ENCODE data around the gene PROM1. TPM values are rescaled to one million over a fixed set of nuclear protein-coding genes. Genes with fewer than 3 reads are reported as not detected.

PROM1 gene
- total and polyA plus RNA-seq, 3 donors from 2014 or later: 24.5 to 32.9 (median 25.4) TPM

- TF ChIP-seq CTCF (IDR thresholded peaks at IDR 0.05): no peak
- no peak for TF ChIP-seq POLR2A (IDR thresholded peaks at IDR 0.05)
- Histone ChIP-seq H3K36me3 (ENCODE audit: low read depth, missing control alignments) (no peaks in the 10 kb centered on the region), H3K27ac (no peak overlapping the region), H3K27me3 (no peaks in the 10 kb centered on the region), H3K4me1 (no peaks in the 10 kb centered on the region), H3K4me3 (no peak overlapping the region), H3K9me3 (no peaks in the 10 kb centered on the region)
- 89 to 96% methylated on average over 5 to 8 of the region's 8 CpGs for WGBS, 2 donors
- intact Hi-C loops (cut with DNase I; ENCODE audit: low total_unique reads): no loop called here
- DNase-seq: no peak
Observed at GRCh38 chr4:16018061-16018676, 65.7 kb downstream of the PROM1 start.

GRCh38 chr4:16016536-16016935, 67.3 kb downstream of the PROM1 start:
- intact Hi-C loops (cut with DNase I; ENCODE audit: low total_unique reads): no loop called here
- H3K4me1 ChIP-seq: no peaks in the 10 kb centered on the region
- H3K36me3 ChIP-seq (ENCODE audit: low read depth, missing control alignments): no peaks in the 10 kb centered on the region
- no peaks in the 10 kb centered on the region for H3K27me3 ChIP-seq
- H3K27ac ChIP-seq: no peak overlapping the region
- DNase-seq: no peak
- H3K9me3 ChIP-seq: no peaks in the 10 kb centered on the region
- no peak overlapping the region for H3K4me3 ChIP-seq
- TF ChIP-seq POLR2A (IDR thresholded peaks at IDR 0.05) (no peak), CTCF (IDR thresholded peaks at IDR 0.05) (no peak)
- WGBS, 2 donors: 33 to 75% methylated on average over 2 of the region's 2 CpGs

GRCh38 chr4:16011173-16011572, 72.7 kb downstream of the PROM1 start:
- intact Hi-C loops (cut with DNase I; ENCODE audit: low total_unique reads): no loop called here
- Histone ChIP-seq H3K36me3 (ENCODE audit: low read depth, missing control alignments) (no peaks in the 10 kb centered on the region), H3K27ac (no peak overlapping the region), H3K9me3 (no peaks in the 10 kb centered on the region), H3K4me1 (no peaks in the 10 kb centered on the region), H3K27me3 (no peaks in the 10 kb centered on the region), H3K4me3 (no peak overlapping the region)
- WGBS, 2 donors: 91 to 92% methylated on average over 6 of the region's 6 CpGs
- TF ChIP-seq POLR2A (IDR thresholded peaks at IDR 0.05) (no peak), CTCF (IDR thresholded peaks at IDR 0.05) (no peak)
- no peak for DNase-seq

- DNase-seq: no peak
- H3K4me1 ChIP-seq: no peaks in the 10 kb centered on the region
- 96% methylated on average over 4 of the region's 4 CpGs for WGBS, 2 donors
- H3K4me3 ChIP-seq: no peak overlapping the region
- no peaks in the 10 kb centered on the region for H3K27me3 ChIP-seq
- H3K36me3 ChIP-seq (ENCODE audit: low read depth, missing control alignments): no peaks in the 10 kb centered on the region
- TF ChIP-seq POLR2A (IDR thresholded peaks at IDR 0.05) (no peak), CTCF (IDR thresholded peaks at IDR 0.05) (no peak)
- no peaks in the 10 kb centered on the region for H3K9me3 ChIP-seq
- intact Hi-C loops (cut with DNase I; ENCODE audit: low total_unique reads): no loop called here
- H3K27ac ChIP-seq: no peak overlapping the region
Observed at GRCh38 chr4:16009153-16009552, 74.7 kb downstream of the PROM1 start.

GRCh38 chr4:16007471-16008095, 76.2 kb downstream of the PROM1 start:
- WGBS, 2 donors: 72 to 79% methylated on average over 5 of the region's 5 CpGs
- intact Hi-C loops (cut with DNase I; ENCODE audit: low total_unique reads): no loop called here
- H3K36me3 ChIP-seq (ENCODE audit: low read depth, missing control alignments): no peaks in the 10 kb centered on the region
- no peaks in the 10 kb centered on the region for H3K9me3 ChIP-seq
- no peaks in the 10 kb centered on the region for H3K4me1 ChIP-seq
- no peak for TF ChIP-seq CTCF (IDR thresholded peaks at IDR 0.05)
- H3K27ac ChIP-seq: no peak overlapping the region
- DNase-seq: no peak
- no peaks in the 10 kb centered on the region for H3K27me3 ChIP-seq
- H3K4me3 ChIP-seq: no peak overlapping the region
